GM18526 (cell line): ENCODE results near the gene IRF8.

Experiments
- POLR2A ChIP-seq: IDR thresholded peaks from 3 replicates; pipeline ENCODE4 v1.6.1; 2011; ENCODE audit not compliant: insufficient read length; ENCODE audit errors: extremely low read depth

The IRF8 gene

DNA sequence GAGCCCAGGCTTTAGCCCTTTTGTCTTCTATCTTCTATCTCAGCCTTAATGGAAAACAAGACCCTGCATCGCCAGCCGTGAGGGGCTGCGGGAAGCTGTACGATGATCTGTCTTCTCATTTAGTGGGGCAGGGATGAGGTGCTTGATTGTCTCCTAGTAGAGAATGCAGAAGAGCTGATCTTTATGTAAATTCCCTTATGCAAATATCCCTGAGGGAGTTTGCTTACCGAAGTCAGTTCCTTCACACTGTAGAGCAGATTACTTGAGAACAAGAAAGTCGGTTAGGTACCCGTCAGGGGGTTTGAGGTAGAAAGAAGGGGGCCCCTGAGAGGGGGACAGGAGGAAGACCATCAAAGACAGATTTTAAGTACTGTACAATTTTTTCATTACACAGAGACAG lies 66.2 kb downstream of the IRF8 start:
- no peak for TF ChIP-seq POLR2A

DNA sequence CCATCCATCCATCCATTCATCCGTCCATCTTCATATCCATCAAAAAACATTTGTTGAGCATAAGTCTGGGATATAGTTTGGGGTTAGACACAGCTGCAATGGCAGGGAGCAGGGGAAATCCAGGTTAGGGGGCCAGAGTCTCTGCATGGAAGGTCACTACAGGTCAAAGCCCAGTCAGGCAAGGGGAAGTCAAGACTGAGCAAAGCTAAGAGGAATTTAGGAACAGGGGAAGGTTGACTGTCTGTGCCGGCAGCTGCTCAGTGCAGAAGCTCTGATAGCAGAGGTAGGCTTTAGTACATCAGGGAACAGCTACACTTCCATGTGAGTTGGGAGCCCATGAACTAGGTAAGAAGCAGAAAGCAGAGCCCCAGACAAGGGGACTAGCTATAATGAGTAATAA lies 68.1 kb downstream of the IRF8 start:
- no peak for TF ChIP-seq POLR2A

DNA sequence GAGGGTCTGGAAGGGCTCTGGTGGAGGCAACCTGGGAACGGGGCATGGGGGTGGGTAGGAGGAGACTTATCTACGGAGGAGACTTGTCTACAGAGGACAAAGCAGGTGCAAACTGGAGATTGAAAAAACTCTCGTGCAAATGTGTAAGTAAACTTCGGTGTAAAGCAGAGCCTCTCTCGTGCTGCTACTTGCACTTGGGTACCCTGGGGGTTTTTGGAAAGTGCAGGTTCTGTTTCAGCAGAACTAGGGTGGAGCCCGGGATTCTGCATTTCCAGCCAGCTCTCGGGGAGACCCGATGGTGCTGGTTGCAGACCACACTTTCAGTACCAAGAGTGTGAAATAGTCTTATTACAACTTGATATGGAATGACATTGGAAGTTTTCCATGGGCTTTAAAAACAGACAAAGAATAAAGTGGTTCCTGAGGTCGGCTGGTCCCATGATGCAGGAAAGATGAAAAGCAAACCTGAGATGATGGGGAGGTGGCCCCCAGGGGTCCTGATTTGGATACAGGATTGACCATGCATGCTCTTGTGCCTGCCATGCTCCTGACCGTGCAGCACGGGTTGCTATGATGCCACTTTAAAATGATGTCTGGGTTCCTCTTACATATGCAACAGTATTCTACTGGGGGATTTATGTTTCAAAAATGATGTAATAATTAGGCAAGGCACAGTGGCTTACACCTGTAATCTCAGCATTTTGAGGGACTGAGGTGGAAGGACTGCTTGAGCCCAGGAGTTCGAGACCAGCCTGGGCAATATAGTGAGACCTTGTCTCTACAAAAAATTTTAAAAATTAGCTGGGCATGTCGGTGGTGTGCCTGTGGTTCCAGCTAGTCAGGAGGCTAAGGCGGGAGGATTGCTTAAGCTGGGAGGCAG lies 69.3 kb downstream of the IRF8 start:
- no peak for TF ChIP-seq POLR2A

DNA sequence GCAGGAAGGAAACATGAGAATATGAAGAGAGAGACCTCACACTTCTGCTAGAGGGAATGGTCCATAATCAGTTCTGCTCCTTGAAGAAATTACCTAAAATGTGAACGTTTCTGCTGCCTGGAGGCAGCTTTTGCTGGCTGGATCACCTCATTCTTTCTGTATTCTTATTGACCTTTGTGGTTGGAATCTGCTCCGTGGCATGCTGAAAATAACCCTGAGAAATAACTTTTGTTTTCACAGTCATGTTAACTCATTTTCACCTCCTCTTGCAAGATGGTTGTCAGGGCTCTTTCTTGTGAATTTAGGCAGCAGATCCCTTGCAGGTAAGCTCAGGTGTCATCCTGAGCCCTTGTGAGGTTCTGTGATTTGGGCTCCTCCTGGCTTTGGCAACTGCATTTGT lies 70.2 kb downstream of the IRF8 start:
- TF ChIP-seq POLR2A, result no peak

DNA sequence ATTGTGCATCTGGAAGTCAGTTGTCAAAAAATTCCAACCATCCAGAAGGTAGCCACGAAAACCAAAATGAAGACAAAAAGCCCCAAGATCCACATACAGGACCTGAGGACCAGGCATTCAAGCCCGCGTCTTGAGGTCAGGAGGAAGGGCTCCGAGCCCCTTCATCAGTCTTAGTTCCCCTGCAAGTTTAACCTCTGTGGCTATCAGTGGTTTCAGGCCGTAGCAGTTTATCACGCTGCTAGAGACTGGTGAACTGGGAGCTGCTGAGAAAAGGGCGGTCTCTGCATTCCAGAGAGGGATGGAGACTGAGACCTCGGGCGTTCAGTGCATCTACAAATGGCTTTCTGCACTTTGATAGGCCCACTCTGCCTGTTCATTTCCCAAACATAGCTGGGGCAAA lies 70.6 kb downstream of the IRF8 start:
- no peak for TF ChIP-seq POLR2A

DNA sequence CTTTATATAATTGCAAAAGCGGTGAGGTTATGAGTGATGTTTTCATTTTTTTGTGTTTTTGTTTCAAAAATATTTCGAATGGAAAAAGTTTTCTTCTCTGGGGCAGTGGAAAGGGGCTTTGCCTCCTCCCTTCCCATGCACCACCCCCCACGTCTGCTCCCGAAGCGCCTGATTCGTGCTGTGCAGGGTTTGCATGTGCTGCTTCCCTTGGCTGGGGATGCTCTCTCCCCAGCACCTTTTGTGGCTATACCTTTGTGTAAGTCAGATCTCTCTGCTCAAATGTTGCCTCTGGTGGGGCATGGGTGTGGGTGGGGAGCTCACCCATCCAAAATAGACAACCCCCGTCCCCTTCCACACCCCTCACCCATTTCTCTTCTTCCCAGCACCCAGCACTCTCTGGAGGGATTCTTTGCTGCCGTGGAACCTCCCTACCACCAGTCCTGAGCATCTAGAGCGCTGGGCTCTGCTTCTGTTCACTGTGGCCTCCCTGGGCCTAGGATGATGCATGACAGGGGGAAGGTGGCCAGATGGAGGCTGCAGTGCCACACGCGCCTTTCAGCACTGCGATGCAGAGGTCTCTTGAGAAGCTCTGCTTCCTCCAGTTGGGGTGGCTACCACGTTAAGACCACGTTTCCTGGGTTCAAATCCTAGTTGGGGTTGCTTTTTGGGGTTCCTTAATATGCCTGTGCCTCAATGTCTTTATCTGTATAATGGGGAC lies 71.2 kb downstream of the IRF8 start:
- no peak for TF ChIP-seq POLR2A

DNA sequence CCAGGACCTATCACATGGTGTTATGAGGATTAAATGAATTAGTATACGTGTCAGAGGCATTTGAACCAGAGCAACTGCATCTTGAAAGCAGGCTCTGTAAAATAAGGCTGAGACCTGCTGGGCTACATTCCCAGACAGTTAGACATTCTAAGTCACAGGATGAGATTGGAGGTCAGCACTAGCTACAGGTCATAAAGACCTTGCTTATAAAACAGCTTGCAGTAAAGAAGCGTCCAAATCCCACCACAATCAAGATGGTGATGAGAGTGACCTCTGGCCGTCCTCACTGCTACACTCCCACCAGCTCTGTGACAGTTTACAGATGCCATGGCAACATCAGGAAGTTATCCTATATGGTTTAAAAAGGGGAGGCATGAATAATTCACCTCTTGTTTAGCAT lies 71.8 kb downstream of the IRF8 start:
- TF ChIP-seq POLR2A, result no peak
